ENCODE results near the gene HFM1.

Gene HFM1

DNA sequence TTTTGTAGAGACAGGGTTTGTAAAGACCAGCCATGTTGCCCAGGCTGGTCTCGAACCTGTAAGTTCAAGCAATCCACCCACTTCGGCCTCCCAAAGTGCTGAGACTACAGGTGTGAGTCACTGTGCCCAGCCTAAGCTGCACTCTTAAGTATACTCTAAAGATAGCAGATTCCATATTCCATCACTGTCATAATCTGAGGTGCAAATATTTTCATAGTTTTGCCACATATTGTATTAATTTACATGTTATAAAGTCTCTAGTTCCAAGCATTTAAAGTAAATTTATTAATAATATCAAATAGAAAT is 121.3 kb downstream of the HFM1 start:
- H3K4me3 ChIP-seq (ENCODE audit: low read depth, low read length): no peak overlapping the region
- DNase-seq (ENCODE audit: low read depth): no peak
- TF ChIP-seq MYC (IDR thresholded peaks at IDR 0.05; ENCODE audit: low read depth, low read length) (no peak), POLR2A (IDR thresholded peaks at IDR 0.05; ENCODE audit: extremely low read depth, insufficient read length) (no peak)
- TF ChIP-seq, protein P1, sequence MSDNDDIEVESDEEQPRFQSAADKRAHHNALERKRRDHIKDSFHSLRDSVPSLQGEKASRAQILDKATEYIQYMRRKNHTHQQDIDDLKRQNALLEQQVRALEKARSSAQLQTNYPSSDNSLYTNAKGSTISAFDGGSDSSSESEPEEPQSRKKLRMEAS (IDR thresholded peaks at IDR 0.05; ENCODE audit: low read depth, low read length): no peak
- TF ChIP-seq, protein P2, sequence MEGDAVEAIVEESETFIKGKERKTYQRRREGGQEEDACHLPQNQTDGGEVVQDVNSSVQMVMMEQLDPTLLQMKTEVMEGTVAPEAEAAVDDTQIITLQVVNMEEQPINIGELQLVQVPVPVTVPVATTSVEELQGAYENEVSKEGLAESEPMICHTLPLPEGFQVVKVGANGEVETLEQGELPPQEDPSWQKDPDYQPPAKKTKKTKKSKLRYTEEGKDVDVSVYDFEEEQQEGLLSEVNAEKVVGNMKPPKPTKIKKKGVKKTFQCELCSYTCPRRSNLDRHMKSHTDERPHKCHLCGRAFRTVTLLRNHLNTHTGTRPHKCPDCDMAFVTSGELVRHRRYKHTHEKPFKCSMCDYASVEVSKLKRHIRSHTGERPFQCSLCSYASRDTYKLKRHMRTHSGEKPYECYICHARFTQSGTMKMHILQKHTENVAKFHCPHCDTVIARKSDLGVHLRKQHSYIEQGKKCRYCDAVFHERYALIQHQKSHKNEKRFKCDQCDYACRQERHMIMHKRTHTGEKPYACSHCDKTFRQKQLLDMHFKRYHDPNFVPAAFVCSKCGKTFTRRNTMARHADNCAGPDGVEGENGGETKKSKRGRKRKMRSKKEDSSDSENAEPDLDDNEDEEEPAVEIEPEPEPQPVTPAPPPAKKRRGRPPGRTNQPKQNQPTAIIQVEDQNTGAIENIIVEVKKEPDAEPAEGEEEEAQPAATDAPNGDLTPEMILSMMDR (IDR thresholded peaks at IDR 0.05; ENCODE audit: low read depth, low read length): no peak

DNA sequence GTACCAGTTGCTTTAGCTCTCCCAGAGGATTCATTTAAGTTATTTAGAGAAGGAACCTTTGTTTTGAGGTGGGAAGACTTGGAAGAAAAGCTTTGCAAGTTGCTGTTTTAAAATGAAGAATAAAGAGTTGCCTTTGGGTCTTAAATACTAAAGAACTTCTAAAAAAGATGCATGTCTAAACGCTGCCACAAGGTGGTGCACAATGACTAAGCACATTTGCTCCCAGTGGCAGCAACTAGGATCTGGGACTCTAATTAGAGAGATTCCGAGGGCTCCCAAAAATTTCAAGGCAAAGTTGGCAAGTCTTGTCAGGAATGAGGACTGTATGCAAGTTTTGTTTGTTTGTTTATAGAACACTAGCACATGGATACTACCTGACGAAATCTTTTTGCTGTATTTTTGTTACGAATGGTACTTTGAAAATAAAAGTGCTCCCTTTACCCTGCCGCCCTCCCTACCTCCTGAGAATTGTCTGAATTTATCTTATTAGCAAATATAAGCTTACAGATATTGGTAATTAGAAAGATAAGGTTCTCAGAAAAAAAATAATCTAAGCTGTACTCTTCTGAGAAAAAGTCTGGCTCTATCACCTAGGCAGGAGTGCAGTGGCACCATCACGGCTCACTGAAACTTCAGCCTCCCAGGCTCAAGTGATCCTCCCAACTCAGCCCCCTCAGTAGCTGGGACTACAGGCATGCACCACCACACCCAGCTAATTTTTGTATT is 121.8 kb downstream of the HFM1 start:
- H3K4me3 ChIP-seq (ENCODE audit: low read depth, low read length): no peak overlapping the region
- peak; percentile 63 for DNase-seq (ENCODE audit: low read depth)
- TF ChIP-seq MYC (IDR thresholded peaks at IDR 0.05; ENCODE audit: low read depth, low read length): no peak
- TF ChIP-seq, protein P2 (IDR thresholded peaks at IDR 0.05; ENCODE audit: low read depth, low read length): peak; percentile 59
- TF ChIP-seq POLR2A (IDR thresholded peaks at IDR 0.05; ENCODE audit: extremely low read depth, insufficient read length): no peak
- TF ChIP-seq, protein P1 (IDR thresholded peaks at IDR 0.05; ENCODE audit: low read depth, low read length): 0 out of 2 replicates have a peak, but pooled peaks have one; percentile 4

DNA sequence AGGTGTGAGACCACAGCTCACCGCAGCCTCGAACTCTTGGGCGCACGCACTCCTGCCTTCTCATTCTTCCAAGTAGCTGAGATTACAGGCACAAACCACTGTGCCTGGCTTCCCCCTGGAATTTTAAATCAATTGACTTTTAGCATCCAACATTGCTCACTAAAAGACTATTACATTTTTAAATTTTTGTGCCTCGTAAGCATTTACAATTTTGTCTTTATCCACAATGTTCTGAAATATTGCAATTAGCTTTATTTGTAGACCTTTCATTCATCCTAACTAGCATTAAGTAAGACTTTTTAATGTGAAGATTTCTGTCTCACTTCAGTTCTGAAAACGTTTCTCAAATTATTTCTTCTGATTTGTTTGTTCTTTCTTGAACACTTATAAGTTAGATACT is 122.9 kb downstream of the HFM1 start:
- TF ChIP-seq, protein P1 (IDR thresholded peaks at IDR 0.05; ENCODE audit: low read depth, low read length): no peak
- TF ChIP-seq MYC (IDR thresholded peaks at IDR 0.05; ENCODE audit: low read depth, low read length) (no peak), POLR2A (IDR thresholded peaks at IDR 0.05; ENCODE audit: extremely low read depth, insufficient read length) (no peak)
- TF ChIP-seq, protein P2 (IDR thresholded peaks at IDR 0.05; ENCODE audit: low read depth, low read length): no peak
- H3K4me3 ChIP-seq (ENCODE audit: low read depth, low read length): no peak overlapping the region
- DNase-seq (ENCODE audit: low read depth): no peak

DNA sequence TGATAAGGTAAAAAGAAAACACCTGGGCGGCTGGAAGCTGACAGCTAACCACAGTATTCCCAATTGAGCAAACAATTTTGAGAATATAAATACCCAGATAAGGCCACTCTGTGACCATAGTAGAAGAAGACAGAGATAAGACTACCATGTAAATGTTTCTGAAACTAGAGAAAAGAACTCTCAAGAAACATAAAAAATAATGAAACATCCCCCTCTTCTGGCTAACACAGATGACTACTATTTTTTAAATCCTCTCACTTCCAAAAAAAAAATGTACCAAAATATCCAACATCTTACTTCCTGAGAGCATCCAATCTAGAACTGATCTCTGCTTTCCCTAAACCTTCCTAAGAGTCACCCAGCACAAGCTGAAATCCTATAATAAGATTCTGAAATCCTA is 125.9 kb downstream of the HFM1 start:
- TF ChIP-seq, protein P1 (IDR thresholded peaks at IDR 0.05; ENCODE audit: low read depth, low read length): no peak
- no peak for TF ChIP-seq POLR2A (IDR thresholded peaks at IDR 0.05; ENCODE audit: extremely low read depth, insufficient read length)
- TF ChIP-seq MYC (IDR thresholded peaks at IDR 0.05; ENCODE audit: low read depth, low read length): no peak
- TF ChIP-seq, protein P2 (IDR thresholded peaks at IDR 0.05; ENCODE audit: low read depth, low read length): no peak
- DNase-seq (ENCODE audit: low read depth): peak; percentile 31
- H3K4me3 ChIP-seq (ENCODE audit: low read depth, low read length): no peak overlapping the region

DNA sequence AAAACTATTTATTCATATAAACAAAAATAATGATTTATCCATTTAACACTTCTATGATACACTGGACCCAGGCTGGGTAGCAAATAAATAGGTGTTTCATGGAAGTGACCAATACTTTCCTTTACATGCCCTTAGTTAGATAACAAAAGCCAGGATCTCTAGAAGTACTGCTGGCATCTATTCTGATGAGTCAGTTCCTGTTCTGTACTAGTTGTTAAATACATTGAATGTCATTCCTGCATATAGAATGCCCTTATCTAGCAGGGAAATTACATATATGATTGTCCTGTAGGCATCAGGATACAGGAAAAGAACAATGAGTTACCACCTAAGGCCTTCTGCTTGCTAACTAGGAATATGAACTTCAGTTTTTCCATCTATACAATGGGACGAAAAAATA is 130.8 kb downstream of the HFM1 start:
- no peak for DNase-seq (ENCODE audit: low read depth)
- TF ChIP-seq MYC (IDR thresholded peaks at IDR 0.05; ENCODE audit: low read depth, low read length) (no peak), POLR2A (IDR thresholded peaks at IDR 0.05; ENCODE audit: extremely low read depth, insufficient read length) (no peak)
- TF ChIP-seq, protein P2 (IDR thresholded peaks at IDR 0.05; ENCODE audit: low read depth, low read length): no peak
- TF ChIP-seq, protein P1 (IDR thresholded peaks at IDR 0.05; ENCODE audit: low read depth, low read length): no peak
- H3K4me3 ChIP-seq (ENCODE audit: low read depth, low read length): no peak overlapping the region
